BJ (cell line): ENCODE results near the gene LY6G6D. TPM values are rescaled to one million over a fixed set of nuclear protein-coding genes. Genes with fewer than 3 reads are reported as not detected.

ENCODE experiments used
- CTCF ChIA-PET: fragments of 350-600 bp; formaldehyde crosslinking; extraction: SDS; loops from one replicate; lab custom pipeline; 2021; ENCODE audit warnings: antibody characterized with exemption, inconsistent platforms; lab: Yijun Ruan, JAX
- POLR2A ChIA-PET: fragments of 300-600 bp; sonication (Branson Sonifier 250); formaldehyde crosslinking; extraction: SDS; loops from one replicate; lab custom pipeline; 2021; ENCODE audit warnings: antibody characterized with exemption; lab: Charles Lee
- DNase-seq: peaks from one replicate; pipeline ENCODE4 v3.0.0-alpha.2; 2011; ENCODE audit warnings: low read depth
- H3K27me3 ChIP-seq: 2 replicates; pipeline ENCODE4 v1.6.0; 2011; ENCODE audit warnings: low read length; ENCODE audit not compliant: control insufficient read depth, insufficient read depth
- H3K36me3 ChIP-seq: 2 replicates; pipeline ENCODE4 v1.5.1; 2011; ENCODE audit warnings: low read length; ENCODE audit not compliant: control insufficient read depth, insufficient read depth
- H3K4me3 ChIP-seq: 2 replicates; pipeline ENCODE4 v1.5.1; 2011; ENCODE audit warnings: low read depth, mild to moderate bottlenecking, control low read depth, low read length
- polyA plus RNA-seq: library from polyadenylated mRNA; depleted of rRNA; stranded (reverse); fragments of >200 nt; gene quantifications from 2 replicates; pipeline ENCODE4 v1.2.3, GENCODE V29; 2011
- TF ChIP-seq, protein P1 (sequence below): IDR thresholded peaks from 2 replicates; pipeline ENCODE4 v1.5.1; 2011; ENCODE audit warnings: low read depth, mild to moderate bottlenecking, control low read depth, inconsistent platforms, low read length, moderate library complexity; ENCODE audit not compliant: insufficient read depth

Gene LY6G6D
- polyA plus RNA-seq, 1 experiment, result not detected

- POLR2A ChIA-PET, result interaction anchor here (0.6 to 1.3 kb wide), 3 partner anchors 10 to 1413 kb away, joined by 3 to 6 read pairs (median 3); partner anchors contain the start of genes DDAH2 and HSPA1B
- peak; percentile 98 for DNase-seq
- CTCF ChIA-PET, result interaction anchor here (1.0 to 6.5 kb wide), 6 partner anchors 10 to 193 kb away, joined by 3 to 35 read pairs (median 4); partner anchors contain the start of genes ATP6V1G2 and DDAH2
- H3K36me3 ChIP-seq, result no peaks in the 10 kb centered on the region
- H3K4me3 ChIP-seq, result peak within 1 kb of the TSS; percentile 75
- TF ChIP-seq, protein P1, sequence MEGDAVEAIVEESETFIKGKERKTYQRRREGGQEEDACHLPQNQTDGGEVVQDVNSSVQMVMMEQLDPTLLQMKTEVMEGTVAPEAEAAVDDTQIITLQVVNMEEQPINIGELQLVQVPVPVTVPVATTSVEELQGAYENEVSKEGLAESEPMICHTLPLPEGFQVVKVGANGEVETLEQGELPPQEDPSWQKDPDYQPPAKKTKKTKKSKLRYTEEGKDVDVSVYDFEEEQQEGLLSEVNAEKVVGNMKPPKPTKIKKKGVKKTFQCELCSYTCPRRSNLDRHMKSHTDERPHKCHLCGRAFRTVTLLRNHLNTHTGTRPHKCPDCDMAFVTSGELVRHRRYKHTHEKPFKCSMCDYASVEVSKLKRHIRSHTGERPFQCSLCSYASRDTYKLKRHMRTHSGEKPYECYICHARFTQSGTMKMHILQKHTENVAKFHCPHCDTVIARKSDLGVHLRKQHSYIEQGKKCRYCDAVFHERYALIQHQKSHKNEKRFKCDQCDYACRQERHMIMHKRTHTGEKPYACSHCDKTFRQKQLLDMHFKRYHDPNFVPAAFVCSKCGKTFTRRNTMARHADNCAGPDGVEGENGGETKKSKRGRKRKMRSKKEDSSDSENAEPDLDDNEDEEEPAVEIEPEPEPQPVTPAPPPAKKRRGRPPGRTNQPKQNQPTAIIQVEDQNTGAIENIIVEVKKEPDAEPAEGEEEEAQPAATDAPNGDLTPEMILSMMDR, result no peak
- H3K27me3 ChIP-seq, result no peaks in the 10 kb centered on the region
These were observed 24.7 kb downstream of the LY6G6D start, which contains the start of gene MSH5 for GRCh38 chr6:31739639-31740396. Gene MSH5 (plus strand): TSS chr6:31740005. CDS start chr6:31740467, 462 bp downstream.

DNA sequence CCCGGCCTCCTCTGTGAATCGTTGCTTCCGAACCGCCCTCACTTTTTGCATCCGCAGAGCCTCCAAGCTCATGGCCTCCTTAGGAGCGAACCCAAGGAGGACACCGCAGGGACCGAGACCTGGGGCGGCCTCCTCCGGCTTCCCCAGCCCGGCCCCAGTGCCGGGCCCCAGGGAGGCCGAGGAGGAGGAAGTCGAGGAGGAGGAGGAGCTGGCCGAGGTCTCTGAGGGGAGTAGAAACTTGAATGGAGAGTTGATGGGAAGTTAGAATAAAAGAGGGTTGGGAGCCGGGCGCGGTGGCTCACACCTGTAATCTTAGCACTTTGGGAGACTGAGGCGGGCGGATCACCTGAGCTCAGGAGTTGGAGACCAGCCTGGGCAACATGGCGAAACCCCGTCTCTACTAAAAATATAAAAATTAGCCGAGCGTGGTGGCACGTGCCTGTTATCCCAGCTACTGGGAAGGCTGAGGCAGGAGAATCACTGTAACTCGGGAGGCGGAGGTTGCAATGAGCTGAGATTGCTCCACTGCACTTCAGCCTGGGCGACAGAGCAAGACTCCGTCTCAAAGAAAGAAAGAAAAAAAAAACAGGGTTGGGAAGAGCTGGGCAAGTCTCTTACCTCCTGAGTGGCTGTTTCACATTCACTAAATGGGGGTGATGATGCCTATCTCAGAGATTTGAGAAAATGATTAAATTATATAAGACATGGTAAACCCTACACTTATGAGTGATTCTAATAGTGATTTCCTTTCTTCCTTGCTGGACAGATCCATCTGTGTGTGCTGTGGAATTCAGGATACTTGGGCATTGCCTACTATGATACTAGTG, 25.5 kb downstream of the LY6G6D start:
- TF ChIP-seq, protein P1, result no peak
- DNase-seq, result no peak
- Histone ChIP-seq H3K4me3 (peak overlapping the region; percentile 75), H3K36me3 (no peaks in the 10 kb centered on the region), H3K27me3 (no peaks in the 10 kb centered on the region)
- ChIA-PET CTCF (interaction anchor here (1.1 to 6.5 kb wide), 4 partner anchors 11 to 90 kb away, joined by 3 to 35 read pairs (median 4); partner anchors contain the start of gene DDAH2), POLR2A (interaction anchor here (0.6 to 1.3 kb wide), 4 partner anchors 86 to 1237 kb away, joined by 3 to 6 read pairs (median 4); partner anchors contain the start of gene HSPA1B)

DNA sequence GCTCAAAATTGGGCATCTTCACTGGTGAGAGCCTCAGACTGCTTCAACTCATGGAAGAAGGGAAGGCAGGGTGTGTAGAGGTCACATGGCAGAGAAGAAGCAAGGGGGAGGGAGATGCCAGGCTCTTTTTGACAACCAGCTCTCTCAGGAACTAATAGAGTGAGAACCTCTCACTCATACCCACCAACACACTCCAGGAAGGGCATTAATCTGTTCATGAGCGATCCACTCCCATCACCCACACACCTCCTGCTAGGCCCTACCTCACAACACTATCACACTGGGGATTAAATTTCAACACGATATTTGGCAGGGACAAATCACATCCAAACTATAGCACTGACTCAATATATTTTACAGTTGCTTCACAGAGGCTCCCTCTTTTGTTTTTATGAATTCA, 26.7 kb downstream of the LY6G6D start:
- H3K36me3 ChIP-seq, result no peaks in the 10 kb centered on the region
- ChIA-PET POLR2A (no interaction called here), CTCF (no interaction called here)
- H3K4me3 ChIP-seq, result no peak overlapping the region
- TF ChIP-seq, protein P1, result no peak
- DNase-seq, result no peak
- no peaks in the 10 kb centered on the region for H3K27me3 ChIP-seq

DNA sequence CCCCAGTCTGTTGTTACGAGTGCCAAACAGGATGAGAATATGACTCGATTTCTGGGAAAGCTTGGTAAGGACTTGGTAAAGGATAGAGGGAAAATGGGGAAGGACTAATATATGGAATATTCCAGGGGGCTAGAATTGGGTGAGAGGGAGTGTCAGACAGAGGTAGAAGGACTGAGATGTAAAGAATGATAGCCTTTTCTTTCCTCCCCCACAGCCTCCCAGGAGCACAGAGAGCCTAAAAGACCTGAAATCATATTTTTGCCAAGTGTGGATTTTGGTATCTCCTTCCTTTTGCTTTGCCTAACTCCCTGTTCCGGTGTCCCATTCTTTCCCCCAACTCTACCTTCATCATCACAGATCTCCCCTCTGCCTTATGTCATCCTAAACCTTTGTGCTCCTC, 27.7 kb downstream of the LY6G6D start:
- DNase-seq, result no peak

More for the DNA sequence above, 27.7 kb downstream of the LY6G6D start:
- CTCF ChIA-PET, result no interaction called here
- Histone ChIP-seq H3K4me3 (no peak overlapping the region), H3K27me3 (no peaks in the 10 kb centered on the region), H3K36me3 (no peaks in the 10 kb centered on the region)
- POLR2A ChIA-PET, result no interaction called here
- TF ChIP-seq, protein P1, result no peak
